Activated CD4-positive, CD25-positive, alpha-beta regulatory T cell treated with anti-CD3 and anti-CD28 coated beads, Interleukin-2, amount 50 U/mL, for 72 hours (primary cell): Measurements from ENCODE around the gene TRAPPC3.
"Not testable (repeated sequence)": the region's sequence is repeated elsewhere in the genome, so short reads cannot be mapped to it uniquely, and the experiment has no call there.

ENCODE experiments used
- DNase-seq: peaks from one replicate; pipeline ENCODE4 v3.0.0; 2021

The TRAPPC3 gene

DNA sequence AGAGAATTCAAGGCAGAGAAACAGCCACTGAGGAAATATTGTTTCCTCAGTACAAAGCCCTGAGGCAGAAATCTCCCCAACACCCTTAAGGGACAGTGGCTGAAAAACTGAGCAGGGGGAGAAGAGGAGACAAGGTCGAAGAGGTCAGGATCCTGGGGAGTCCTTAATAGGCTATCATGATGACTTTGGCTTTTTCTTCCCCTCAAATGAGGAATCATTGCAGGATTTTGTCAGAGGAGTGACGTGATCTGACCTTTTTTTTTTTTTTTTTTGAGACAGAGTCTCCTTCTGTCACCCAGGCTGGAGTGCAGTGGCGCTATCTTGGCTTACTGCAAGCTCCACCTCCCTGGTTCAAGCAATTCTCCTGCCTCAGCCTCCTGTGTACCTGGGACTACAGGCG is 16.9 kb upstream of the TRAPPC3 start:
- no peak for DNase-seq

DNA sequence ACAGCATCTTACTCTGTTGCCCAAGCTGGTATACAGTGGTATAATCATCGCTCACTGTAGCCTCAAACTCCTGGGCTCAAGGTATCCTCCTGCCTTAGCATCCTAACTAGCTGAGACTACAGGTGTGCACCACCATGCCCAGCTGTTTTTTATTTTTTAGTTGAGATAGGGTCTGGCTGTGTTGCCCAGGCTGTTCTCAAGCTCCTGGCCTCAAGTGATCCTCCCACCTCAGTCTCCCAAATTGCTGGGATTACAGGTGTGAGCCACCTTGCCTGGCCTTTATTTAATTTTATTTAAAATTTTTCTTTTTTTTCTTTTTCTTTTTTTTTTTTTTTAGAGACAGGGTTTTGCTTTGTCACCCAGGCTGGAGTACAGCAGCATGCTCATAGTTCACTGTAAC is 15.9 kb upstream of the TRAPPC3 start:
- DNase-seq: no peak

DNA sequence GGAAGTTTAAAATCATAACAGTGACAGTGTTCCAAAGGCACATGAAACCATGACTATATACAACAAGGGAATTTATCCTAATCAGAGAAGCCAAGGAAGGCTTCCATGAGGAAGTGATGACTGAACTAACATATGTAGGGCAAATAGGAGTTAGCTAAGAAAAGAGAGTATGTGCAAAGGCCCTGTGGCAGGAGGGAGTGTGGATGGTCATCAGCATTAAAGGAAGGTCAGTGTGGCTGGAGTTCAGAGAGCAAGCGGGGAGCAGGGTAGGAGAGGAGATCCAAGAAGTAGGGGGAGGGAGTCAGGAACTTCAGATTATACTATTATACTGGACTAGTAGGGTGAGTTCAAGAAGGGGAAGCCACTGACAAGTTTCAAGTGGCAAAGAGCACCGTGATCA is 15.1 kb upstream of the TRAPPC3 start:
- DNase-seq: no peak

DNA sequence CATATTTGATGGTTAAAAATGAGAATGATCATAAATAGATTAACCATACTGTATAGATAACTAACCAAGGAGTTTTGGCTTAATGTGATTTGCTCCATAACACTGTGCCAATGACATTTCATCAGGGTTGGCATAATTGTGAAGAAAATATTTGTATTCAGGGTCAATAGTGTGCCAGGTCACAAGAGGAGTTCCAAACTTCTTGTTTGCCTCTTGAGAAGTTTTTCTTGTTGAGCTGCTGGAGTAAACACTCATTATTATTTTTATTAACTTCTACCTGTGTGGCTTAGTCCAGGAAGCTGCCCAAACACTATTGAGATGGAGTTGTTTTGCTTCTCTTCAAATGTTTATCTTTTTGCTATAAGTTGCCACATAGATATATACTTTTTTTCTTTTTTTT is 14.1 kb upstream of the TRAPPC3 start:
- DNase-seq: no peak

DNA sequence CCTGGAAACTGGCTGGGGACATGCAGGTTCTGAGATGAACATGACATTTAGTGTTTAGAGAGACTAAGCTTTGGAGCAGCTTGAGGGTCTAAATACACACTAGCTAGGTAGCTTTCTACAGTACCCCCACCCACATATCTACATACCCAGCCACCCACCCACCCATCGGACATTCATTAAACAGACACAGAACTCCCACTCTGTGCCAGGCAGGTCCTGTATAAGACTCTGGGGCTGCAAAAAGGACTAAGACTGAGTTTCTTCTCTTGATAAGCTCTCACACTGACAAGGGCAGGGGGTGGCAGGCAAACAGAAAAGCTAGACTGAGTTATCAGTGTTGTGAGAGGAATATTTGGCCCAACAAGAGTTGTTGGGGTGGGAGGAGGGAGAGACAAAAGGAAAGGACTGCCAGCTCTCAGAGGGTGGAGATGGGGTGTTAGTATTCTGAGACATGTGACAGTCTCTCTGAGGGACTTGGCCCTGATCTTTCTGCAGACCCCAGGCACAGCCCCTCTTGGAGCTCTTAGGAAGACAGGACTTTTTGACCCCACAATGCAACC is 13.5 kb upstream of the TRAPPC3 start:
- no peak for DNase-seq

DNA sequence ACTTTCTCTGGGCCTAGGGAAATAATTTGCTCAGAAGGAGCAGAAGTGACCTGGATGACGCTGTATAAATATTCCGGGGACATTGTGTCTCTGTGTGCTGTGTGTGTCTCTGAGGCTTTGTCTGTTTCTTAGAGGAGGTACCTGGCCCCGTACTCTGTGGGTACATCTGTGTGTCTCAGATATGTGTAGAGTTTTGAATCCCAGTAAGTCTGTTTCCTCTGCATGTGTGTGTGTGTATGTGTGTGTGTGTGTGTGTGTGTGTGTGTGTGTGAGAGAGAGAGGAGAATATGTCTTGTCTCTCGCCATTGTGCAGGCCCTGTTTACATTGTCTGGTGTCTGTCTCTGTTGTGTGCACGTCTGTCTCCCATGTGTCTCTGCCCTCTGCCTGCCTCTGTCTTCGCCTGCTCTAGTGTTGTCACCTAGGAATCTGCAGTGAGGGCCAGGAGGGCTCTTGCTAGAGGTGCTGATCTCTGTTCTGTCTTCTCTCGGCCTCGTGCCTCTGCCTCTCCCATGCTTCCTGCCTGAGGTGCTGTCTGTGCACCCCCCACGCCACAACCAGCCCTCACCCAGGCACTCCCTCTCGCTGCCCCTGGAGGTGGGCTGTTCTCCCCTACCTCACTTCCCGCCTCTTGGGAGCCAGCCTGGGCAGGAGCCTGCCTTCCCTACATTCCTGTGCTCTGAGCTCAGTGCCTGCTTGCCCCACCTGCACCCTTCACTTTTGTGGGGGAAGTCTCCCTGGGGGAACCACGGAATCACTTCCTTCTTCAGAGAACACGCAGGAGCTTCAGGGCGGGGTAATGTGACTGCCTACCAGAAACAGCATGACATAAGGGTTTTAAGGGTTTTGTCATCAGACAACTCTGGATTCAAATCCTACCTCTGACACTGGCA is 12.6 kb upstream of the TRAPPC3 start:
- DNase-seq: peak; percentile 47

DNA sequence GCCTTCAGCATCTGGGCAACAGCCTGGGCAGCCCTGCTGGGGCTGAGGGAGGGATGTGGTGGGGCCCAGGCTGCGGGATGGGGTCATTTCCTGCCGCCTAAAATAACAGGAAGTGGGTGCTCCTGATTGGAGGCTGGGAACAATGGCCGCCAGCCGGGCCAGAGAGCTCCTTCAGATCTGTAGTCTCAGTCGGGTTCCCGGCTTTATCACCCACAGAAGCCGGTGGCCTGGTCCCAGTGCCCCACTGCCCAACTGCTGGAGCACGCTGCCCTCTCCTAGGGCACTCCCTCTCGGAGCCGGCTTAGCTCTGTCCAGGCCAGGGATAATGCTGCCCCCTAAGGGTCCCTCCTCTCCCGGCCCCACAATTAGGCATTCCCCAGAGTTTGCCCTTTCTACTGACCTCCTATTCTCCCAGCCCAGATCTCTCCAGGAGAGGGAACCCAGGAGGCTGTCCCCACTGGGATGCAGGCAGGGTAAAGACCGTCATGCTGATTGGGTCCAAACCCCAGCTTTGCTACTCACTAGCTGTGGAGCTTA is 11.7 kb upstream of the TRAPPC3 start:
- DNase-seq: peak; percentile 68

DNA sequence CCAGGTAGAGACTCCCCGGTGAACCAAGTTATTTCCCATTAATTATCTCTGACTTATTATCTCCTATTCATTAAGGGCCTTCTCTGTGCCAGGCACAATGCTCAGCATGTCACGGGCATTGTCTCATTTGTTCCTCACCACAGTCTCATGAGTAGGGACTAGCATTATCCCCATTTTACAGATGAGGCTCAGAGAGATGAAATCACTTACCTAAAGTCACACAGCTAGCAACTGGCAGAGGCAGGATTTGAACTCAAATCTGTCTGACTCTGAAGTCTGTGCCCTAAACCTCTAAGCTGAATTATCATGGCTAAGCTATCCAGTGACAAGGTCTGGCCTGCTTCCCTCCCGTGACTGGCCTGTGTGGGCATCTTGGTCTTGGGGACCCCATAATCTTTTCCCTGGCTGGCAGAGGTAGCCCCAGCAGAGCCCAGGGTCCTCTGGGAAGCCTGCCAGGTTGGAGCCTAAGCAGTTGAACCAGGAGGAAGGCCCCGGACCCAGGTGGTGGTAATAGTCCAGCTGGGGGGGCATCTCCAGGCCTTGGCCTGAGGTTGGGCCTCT is 11.2 kb upstream of the TRAPPC3 start:
- DNase-seq: no peak

DNA sequence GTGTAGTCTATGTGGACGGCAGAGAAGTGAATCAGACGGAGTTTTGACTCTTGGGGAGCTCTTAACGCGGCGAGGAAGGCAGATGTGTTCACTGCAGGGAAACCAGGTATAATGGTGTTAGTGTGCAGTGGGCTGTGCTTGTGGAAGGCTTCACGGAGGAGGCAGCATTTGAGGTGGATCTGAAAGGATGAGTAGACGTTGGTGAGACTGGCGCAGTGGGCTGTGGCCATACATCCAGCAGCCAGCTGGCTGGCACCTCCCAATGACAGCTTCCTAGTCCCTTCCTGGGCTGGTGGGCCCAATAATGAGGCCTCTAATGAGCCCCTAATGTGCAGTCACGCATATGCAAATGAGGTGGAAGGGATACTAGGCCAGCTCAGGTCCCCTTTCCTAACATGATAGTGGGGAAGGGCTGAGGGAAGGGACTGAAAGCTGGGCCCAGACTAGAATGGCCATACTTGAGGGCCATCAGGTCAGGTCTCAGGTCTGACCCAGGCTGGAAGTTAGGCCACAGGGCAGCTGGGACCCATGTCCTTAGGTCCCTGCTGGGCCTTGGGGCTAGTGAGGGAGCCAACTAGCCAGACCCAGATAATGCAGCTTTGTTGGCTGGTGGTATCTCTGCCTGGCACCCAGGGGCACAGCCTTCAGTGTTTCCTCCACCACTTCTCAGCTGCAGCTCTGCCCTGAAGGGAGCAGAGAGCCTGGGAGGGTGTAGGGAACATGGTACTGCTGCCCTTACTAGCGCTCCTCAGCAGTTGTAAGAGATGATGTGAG is 10.5 kb upstream of the TRAPPC3 start:
- no peak for DNase-seq

DNA sequence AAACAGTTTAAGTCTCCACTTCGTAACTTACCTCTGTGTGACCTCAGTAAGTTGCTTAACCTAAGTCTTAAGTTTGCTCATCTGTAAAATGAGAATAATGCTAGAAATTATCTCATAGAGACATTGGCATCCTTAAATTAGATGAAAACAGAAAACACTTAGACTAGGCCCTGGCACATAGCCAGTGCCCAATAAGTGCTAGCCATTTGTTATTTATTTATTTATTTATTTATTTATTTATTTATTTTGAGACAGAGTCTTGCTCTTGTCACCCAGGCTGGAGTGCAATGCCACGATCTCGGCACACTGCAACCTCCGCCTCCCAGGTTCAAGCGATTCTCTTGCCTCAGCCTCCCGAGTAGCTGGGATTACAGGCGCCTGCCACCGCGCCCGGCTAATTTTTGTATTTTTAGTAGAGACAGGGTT is 9.6 kb upstream of the TRAPPC3 start:
- DNase-seq: not testable (repeated sequence)

DNA sequence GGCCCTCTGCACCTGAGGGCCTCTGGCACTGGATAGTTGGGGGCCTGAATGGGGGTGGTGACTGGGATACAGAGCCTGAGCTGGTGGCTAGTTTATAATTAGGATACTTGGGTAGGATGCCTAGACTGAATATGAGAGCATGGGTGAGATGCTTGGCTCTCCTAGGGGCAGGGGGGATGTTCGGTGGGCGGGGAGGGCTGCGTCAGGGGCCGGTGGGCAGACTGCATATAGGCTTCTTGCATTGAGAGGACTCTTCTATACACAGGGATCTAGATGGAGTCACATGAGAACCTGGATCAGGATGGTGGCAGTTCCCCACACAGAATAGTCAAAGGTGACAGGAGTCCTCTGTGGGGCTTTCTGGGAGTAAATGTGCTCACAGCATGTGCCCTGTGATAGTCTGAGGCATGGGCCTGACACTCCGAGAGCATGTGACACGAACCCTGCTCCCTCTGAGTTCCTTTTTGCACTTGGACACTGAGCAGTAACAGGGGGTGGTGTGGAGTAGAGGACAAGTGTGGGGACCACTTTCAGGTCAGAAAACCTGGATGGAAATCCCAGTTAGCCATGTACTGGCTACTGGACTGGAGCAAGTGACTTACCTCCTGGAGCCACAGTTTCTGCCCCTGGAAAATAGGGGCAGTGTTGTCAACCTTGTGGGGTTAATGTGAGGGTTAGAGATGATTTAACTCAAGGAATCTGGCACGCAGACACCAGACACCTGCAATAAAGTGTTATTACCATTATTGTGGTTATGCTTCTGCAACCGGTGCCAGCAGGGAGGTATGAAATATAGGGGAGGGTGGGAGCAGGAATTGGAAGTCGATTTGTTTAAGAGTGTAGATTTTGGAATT is 8.9 kb upstream of the TRAPPC3 start:
- no peak for DNase-seq

DNA sequence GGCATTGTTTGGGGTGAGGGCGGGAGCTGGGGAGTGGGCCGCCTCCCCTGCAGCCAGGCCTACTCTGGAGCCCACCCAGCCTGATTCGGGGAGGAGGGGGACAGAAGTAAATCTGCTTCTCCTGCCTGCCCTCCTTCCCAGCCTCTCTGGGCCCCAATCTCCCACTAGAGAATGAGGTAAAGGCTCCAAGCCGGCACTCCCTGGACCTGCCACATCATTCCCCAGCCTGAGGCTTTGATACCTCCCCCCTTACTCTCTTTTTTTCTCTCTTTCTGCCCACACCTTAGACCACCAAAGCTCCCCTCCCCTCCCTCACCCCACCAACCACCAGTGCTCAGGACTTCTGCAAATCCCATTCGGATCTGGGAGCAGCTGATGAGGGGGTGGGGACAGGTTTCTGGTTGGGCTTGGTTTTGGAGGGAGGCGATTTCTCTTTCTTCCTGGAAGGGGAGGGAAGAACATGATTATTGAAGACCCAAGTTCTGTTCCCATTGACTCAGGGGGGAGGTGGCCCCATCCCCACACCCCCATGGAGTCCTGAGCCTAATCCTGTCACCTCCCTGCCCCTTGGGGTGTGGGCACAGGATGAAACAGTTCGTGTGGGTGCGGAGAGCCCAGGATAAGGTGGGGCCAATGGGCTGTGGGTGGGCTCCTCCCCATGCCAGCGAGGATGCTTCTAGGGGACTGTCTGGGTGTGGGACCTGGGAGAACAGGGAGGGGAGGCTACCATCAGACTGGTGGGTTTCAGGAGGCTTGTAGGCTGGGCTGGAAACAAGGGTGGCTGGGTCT is 8.0 kb upstream of the TRAPPC3 start:
- DNase-seq: no peak

DNA sequence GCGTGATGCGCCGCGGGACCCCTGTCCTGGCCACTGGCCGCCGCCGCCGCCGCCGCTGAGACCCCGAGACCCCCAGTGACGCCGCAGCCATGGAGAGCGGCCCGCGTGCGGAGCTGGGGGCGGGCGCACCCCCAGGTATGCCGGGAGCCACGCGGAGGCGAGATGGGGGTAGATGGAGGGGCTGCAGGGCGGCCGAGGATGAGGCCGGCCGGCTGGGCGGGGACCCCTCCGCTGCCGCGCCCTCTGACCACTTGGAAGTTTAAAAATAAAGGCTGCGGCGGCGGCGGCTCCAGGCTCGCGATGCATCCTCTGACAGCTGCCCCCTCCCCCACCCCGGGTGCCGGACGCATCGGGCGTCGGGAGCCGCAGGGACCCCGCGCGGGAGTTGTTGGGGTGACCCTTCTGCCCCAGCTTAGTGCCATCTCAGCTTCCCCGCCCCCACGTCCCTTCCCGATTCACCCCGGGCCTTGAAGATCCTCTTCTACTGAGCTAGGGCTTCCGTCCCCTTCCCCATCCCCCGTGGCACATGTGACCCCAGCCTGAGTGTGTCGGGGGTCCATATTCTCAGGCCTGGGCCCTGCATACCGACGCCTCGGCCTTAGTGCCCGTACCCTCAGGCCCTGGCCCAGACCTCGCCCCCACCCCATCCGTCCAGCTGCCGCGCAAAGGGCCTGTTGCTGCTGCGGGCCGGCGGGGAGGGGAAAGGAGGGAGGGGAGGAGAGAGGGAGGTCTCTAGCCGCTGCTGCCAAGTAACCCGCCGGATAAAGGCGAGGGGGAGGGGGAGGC is 7.2 kb upstream of the TRAPPC3 start:
- DNase-seq: peak; percentile 63

DNA sequence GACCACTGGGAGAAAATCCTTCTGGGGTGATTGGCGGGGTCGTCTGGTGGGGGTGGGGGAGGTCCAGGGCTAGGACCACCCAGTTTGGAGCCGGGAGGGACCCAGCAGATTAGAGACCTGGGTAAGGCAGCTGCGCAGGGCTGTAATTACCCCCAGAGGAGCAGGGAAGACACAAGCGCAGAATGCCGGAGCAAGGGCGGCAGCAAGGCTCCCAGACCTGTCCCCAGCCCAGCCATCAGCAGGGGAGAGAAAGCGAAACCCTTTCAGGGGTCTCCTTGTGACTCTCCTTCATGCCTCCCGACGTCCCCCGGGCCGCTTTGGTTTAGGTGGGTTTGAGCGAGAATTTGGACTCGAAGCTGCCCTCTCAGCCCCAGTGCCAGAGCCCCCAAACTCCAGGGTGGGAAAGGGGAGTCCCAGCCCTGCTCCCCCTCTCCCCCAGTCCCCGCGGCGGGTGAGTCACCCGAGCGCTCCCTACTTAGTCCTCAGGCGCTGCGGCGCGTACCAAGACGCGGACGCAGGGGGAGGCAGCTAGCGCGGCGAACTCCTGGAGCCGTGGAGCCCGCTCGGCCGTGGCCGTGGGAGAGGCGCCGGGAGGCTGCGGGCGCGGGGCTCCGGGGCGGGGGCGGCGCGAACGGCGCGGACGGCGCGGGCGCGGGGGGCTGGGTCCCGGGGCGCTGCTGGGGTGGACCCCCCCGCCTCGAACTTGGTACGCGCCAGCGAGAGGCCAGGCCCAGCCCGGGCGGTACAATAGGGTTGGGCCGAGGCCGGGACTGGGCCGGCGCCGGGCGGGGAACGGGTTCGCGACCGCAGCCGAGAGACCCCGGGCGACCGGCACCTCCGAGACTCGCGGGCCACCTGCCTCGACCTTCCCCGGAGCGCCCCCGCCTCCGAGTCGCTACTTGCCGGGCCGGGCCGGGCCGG is 6.4 kb upstream of the TRAPPC3 start, which contains the start of gene MAP7D1:
Gene MAP7D1, plus strand, starts transcription at position 753 of the 921 bp plus-strand sequence. CDS start 258 bp downstream, outside the sequence.
- DNase-seq: peak; percentile 89

DNA sequence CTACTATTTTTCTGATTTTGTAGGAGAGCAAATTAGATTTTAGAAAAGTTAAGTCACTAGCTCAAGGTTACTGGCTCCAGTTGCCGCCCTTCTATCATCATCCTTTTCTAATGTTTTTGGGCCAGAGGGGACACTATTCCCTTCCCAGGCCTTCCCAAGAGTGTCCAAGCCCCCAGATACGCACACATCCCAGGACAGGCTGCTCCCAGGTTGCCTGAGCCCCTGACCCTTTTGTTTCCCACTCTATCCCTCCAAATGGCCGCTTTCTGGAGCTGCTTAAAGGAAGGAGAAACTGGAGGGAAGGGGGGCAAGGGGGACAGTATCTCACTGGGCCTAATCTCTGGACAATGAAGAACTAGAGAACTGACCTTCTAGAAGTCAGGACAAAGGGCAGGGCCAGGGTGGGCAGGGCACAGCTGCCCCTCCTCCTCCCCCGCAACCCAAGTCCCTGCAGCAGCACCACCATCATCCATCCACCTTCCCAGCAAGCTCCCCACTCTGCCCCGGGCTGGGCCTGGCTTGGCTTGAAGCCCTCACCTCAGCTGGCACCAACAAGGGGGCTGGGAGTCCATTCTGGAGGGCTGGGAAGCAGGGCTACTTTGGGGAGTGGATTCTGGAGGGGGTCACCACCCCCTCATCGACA is 5.6 kb upstream of the TRAPPC3 start:
- no peak for DNase-seq

DNA sequence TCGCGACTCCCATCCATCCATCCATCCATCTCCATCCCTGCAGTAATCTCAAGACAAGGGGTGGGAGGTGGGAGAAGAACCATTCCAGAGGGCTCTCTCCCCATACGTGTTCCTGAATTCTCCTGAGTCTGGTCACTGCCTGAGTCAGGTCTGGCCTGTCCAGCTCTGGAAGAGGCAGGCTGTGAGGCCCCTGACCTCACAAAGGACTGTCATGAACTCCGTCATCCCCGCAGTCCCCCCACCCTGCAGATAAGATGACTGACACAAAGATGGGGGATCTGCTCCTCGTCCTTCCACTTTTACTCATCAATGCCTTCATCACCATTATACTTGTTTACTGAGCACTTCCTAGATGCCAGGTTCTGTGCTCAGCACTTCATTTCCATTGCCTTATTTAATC is 5.0 kb upstream of the TRAPPC3 start:
- DNase-seq: no peak

DNA sequence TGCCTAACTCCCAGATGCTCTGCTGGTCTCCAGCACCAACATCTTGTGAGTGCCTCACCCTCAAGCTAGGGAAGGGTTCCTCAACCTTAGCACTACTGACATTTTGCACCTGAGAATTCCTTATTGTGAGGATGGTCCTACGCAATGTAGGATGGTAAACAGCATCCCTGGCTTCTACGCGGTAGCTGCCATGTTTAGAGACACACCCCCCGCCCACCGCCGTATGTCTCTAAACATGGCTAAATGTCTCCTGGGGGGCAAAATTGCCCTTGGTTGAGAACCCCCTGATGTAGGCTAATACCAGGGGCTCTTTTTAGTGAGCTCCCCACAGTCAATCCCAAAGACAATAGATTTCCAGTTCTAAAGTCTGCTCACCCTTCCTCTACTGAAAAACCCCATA is 4.2 kb upstream of the TRAPPC3 start:
- no peak for DNase-seq

DNA sequence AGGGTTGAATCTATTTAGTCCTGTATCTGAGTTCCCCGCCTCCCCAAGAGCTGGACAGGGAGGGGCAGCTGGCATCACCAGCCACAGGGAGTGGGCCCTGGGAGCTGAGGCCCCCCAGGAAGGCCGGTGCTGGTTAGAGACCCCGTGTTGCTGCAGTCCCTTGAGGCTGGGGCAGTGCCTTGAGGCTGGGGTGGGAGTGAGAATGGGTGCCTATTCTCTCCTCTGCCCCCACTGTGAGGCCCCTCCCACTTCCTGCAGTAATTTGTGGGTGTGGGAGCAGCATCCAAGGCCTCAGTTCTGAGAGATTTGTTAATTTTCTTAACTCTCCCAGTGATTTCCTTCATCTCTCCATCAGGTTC is 2.5 kb upstream of the TRAPPC3 start:
- DNase-seq: peak; percentile 48
